HG02678 (cell line): ENCODE data around the gene KLHL36.
"Not testable (repeated sequence)": the region's sequence is repeated elsewhere in the genome, so short reads cannot be mapped to it uniquely, and the experiment has no call there.

Source experiments
- ATAC-seq: cut with Tn5 transposase; IDR thresholded peaks from one replicate; pipeline ENCODE4 v1.9.1; 2021; ENCODE audit warnings: mild to moderate bottlenecking, moderate library complexity; ENCODE audit not compliant: unreplicated experiment

The KLHL36 gene

GRCh38 chr16:84690088-84690819 lies 41.9 kb downstream of the KLHL36 start:
- ATAC-seq = no peak

- no peak for ATAC-seq
Measured at GRCh38 chr16:84692451-84693214, 44.3 kb downstream of the KLHL36 start.

- ATAC-seq = not testable (repeated sequence)
Measured at GRCh38 chr16:84693869-84694268, 45.6 kb downstream of the KLHL36 start.

GRCh38 chr16:84694980-84695379 lies 46.7 kb downstream of the KLHL36 start:
- ATAC-seq = no peak

GRCh38 chr16:84699147-84699711 lies 50.9 kb downstream of the KLHL36 start:
- peak; percentile 6 for ATAC-seq

- peak; percentile 85 for ATAC-seq
Measured at GRCh38 chr16:84699712-84700445, 51.6 kb downstream of the KLHL36 start, which contains the start of gene USP10. TSS of gene USP10 (plus strand) at chr16:84700000. CDS start at chr16:84700091, 91 bp downstream.

GRCh38 chr16:84700446-84701300 lies 52.4 kb downstream of the KLHL36 start:
- peak; percentile 36 for ATAC-seq

- ATAC-seq = no peak
Measured at GRCh38 chr16:84703681-84704080, 55.4 kb downstream of the KLHL36 start.

- no peak for ATAC-seq
Measured at GRCh38 chr16:84704253-84704652, 55.9 kb downstream of the KLHL36 start.

- ATAC-seq = no peak
Measured at GRCh38 chr16:84706856-84707255, 58.5 kb downstream of the KLHL36 start.

GRCh38 chr16:84709609-84710008 lies 61.3 kb downstream of the KLHL36 start:
- no peak for ATAC-seq

GRCh38 chr16:84710686-84711085 lies 62.4 kb downstream of the KLHL36 start:
- ATAC-seq = no peak
